ENCODE results near the gene WNT6. TPM values are rescaled to one million over a fixed set of nuclear protein-coding genes. Genes with fewer than 3 reads are reported as not detected.
A peak's percentile ranks its signal among the peaks of the same experiment; 100 is the strongest.

WNT6 gene
- total RNA-seq, 2 donors from 2014 or later: 0.19 TPM

DNA sequence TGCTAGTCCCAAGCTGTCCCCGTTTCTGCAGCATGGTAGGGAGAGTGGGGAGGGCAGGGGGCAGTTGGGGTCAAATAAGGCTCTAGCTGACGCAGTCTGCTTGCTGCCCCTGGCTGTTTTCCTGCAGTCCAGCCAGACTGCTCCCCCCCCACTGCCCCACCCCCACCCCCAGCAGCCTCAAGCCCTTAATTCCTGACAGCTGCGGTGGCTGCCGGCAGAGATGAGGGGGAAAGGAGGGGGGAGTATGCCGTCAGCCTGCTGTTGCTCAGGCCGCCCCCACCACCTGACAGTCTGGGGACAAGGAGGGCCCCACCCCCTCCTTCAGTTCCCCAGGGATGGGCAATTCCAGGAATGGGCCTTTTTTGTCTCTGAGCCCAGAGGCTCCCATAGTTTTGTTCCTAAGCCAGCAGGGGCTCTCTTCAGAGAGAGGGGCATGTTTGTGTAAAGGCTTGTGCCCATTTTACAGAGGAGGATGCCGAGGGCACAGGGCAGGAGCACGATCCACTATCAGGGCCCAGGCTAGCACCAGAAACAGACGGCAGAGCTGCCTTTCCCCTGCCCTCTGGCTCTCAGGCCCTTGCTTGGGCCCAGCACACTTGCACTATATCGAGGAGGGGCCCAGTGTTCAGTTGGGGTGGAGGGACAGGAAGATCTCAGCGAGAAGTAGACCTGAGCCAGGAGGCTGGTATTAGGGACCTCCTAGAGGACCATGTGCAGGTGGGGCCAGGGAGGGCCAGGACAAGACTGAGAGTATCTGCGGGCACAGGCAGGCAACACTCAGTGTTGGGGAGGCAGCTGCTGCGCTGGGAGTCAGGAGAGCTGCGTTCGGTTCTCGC lies 19.5 kb downstream of the WNT6 start:
- Mint-ChIP-seq H3K4me1 (ENCODE audit: low read depth) (peaks cover 52% of the 10 kb centered on the region), H3K4me3 (peak overlapping the region; percentile 78 to 85), H3K36me3 (ENCODE audit: insufficient read depth in 2 of 2) (no peaks in the 10 kb centered on the region), H3K27me3 (ENCODE audit: low read depth) (peaks cover 48% of the 10 kb centered on the region), H3K9me3 (no peaks in the 10 kb centered on the region), H3K27ac (no peak overlapping the region)
- DNase-seq (no peak), ATAC-seq (replicated peaks in 1 of 2) (no peak)

DNA sequence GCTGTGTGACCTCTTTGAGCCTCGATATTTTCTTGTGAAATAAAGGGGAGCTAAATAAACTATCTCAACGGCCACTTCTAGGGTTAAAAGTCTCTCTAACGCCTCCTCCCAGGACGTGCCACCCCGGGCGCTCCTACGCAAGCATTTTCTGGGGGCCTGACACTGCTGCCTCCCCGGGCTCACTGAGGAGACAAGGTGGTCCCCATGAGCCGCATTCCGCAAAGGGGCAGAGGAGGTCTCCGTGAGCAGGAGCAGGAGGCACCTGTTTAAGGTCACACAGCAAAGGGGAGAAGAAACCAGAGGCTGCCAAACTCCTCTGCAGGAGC lies 20.1 kb downstream of the WNT6 start:
- Mint-ChIP-seq H3K4me1 (ENCODE audit: low read depth) (peaks cover 56% of the 10 kb centered on the region), H3K27ac (no peak overlapping the region)

DNA sequence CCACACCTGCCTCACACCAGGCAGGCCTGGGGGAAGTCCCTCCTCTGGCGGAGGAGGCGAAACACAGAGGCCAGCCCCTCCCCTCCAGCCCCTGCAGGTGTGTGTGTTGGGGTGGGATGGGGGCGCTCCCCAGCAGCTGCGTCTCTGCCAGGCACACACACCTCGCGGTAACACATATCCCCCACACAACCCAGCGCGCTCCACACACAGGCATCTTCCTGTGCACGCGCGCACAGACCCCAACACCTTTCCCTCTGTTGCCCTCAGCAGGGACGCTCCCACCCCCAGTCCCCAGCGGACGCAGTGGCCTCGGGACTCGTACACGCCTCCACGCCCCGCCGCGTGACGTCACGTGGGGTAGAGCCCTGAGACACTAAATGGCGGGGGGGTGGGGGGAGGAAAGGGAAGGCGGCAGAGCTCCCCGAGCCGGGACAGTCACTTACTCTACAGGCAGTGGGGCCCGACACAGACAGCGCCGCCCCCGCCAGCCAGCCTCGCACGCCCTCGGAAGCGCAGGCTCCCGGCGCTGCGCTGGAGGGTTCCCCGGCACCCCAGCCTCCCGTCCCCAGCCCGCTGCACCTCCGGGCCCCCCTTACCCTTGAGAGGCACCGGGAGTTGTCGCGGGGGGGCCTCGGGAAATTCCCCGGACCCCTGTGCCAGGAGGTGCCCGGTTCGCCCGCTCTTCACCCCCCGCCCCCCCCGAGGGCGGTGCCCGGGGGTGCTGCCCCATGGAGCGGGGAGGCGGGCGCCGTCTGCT lies 20.7 kb downstream of the WNT6 start, which contains the start of gene WNT10A:
TSS of gene WNT10A (plus strand) at position 751 of the 757 bp plus-strand sequence. CDS start 144 bp downstream, outside the sequence.
- Mint-ChIP-seq H3K27ac (no peak within 1 kb of the TSS), H3K4me3 (peak within 1 kb of the TSS; percentile 81 to 85), H3K9me3 (no peaks in the 10 kb centered on the region), H3K4me1 (ENCODE audit: low read depth) (peaks cover 61% of the 10 kb centered on the region), H3K27me3 (ENCODE audit: low read depth) (peaks cover 53% of the 10 kb centered on the region), H3K36me3 (ENCODE audit: insufficient read depth in 2 of 2) (peaks cover 0 to 1% of the 10 kb centered on the region in 2 donors)
- peak; percentile 68 to 70 for DNase-seq
- ATAC-seq (replicated peaks in 1 of 2): peak; percentile 67 to 69

More for the DNA sequence above, 20.1 kb downstream of the WNT6 start:
- Mint-ChIP-seq H3K9me3 (no peaks in the 10 kb centered on the region), H3K4me3 (peak overlapping the region; percentile 78 to 85), H3K27me3 (ENCODE audit: low read depth) (peaks cover 48% of the 10 kb centered on the region), H3K36me3 (ENCODE audit: insufficient read depth in 2 of 2) (peaks cover 0 to 1% of the 10 kb centered on the region in 2 donors)
- DNase-seq: no peak
- ATAC-seq (replicated peaks in 1 of 2): no peak

DNA sequence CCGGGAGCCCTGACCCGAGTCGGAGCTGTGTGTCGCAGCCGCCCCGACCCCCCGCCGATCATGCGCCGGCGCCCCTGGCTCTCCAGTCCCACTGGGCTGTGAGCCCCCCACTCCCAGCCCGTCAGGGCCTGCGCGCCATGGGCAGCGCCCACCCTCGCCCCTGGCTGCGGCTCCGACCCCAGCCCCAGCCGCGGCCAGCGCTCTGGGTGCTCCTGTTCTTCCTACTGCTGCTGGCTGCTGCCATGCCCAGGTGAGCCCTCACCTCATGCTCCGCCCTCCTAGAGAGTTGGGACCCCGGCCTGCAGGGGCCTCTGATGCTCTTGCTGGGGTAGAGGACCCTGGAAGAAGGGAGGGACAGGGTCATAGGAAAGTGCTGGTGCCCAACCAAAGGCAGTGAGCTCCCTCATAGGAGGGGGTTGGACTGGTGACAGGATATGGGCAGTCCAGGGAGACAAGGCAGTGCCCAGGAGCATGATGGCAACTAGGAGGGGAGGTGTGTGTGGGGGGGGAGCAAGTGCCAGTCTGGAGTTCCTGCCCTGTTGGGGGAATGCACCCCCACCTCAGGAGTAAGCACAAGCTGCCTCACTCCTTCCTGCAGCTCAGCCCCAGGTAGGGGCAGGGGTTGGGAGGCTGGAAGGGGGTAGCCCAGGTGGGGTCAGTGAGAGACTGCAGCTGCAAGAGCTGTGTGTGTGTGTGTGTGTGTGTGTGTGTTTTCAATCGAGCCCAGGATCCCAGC lies 21.4 kb downstream of the WNT6 start:
- Mint-ChIP-seq H3K4me1 (ENCODE audit: low read depth) (peaks cover 61% of the 10 kb centered on the region), H3K4me3 (peak overlapping the region; percentile 81), H3K36me3 (ENCODE audit: insufficient read depth in 2 of 2) (peaks cover 0 to 1% of the 10 kb centered on the region in 2 donors), H3K27ac (no peak overlapping the region), H3K27me3 (ENCODE audit: low read depth) (peaks cover 45% of the 10 kb centered on the region), H3K9me3 (no peaks in the 10 kb centered on the region)
- DNase-seq (no peak), ATAC-seq (replicated peaks in 1 of 2) (no peak)

DNA sequence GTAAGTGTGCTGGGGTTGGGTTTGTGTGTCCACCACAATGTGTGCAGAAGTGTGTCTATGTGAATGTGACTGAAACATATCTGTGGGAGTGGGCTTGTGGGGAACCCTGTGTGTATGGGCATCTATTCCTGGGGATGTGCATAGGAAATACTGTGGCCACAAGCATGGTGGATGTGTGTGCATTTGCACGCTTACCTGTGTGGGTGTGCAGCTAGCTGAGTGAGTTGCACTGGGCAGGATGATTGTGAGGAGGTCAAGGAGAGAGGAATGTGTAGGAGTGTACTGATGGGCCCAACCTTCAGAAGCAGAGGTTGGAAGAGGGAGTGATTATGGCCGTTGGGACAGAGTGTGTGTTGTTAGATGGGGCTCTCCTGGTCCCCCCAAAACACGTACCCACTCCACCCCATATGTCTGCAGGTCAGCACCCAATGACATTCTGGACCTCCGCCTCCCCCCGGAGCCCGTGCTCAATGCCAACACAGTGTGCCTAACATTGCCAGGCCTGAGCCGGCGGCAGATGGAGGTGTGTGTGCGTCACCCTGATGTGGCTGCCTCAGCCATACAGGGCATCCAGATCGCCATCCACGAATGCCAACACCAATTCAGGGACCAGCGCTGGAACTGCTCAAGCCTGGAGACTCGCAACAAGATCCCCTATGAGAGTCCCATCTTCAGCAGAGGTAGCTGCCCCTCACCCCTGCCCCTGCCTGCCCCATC lies 22.3 kb downstream of the WNT6 start:
- H3K36me3 Mint-ChIP-seq (ENCODE audit: insufficient read depth in 2 of 2): peaks cover 0 to 1% of the 10 kb centered on the region in 2 donors
- ATAC-seq (replicated peaks in 1 of 2) (no peak), DNase-seq (no peak)
- peaks cover 55% of the 10 kb centered on the region for H3K4me1 Mint-ChIP-seq (ENCODE audit: low read depth)
- H3K9me3 Mint-ChIP-seq: no peaks in the 10 kb centered on the region
- H3K27ac Mint-ChIP-seq: no peak overlapping the region
- peak overlapping the region; percentile 3 to 70 for H3K4me3 Mint-ChIP-seq
- H3K27me3 Mint-ChIP-seq (ENCODE audit: low read depth): peaks cover 37% of the 10 kb centered on the region

DNA sequence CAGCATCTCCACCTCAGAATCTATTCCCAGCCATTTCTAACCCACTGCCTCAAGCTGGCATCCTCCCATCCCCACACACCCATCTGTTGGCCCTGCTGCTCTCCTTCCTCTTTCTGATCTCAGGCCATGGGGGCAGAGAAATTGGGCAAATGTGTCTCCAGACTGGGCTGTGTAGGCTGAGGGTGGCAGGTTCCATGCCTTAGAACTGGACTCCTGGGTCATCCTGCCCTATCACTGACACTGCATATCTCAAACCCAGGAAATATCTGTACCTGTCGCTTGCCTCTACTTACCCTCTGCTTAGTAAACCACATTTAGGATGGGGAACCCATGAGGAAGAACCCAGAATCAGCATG lies 22.8 kb downstream of the WNT6 start:
- DNase-seq: no peak
- Mint-ChIP-seq H3K27me3 (ENCODE audit: low read depth) (peaks cover 36% of the 10 kb centered on the region), H3K9me3 (no peaks in the 10 kb centered on the region), H3K4me1 (ENCODE audit: low read depth) (peaks cover 50% of the 10 kb centered on the region), H3K36me3 (ENCODE audit: insufficient read depth in 2 of 2) (peaks cover 0 to 1% of the 10 kb centered on the region in 2 donors), H3K27ac (no peak overlapping the region), H3K4me3 (peak overlapping the region; percentile 59 to 70)
- no peak for ATAC-seq (replicated peaks in 1 of 2)

DNA sequence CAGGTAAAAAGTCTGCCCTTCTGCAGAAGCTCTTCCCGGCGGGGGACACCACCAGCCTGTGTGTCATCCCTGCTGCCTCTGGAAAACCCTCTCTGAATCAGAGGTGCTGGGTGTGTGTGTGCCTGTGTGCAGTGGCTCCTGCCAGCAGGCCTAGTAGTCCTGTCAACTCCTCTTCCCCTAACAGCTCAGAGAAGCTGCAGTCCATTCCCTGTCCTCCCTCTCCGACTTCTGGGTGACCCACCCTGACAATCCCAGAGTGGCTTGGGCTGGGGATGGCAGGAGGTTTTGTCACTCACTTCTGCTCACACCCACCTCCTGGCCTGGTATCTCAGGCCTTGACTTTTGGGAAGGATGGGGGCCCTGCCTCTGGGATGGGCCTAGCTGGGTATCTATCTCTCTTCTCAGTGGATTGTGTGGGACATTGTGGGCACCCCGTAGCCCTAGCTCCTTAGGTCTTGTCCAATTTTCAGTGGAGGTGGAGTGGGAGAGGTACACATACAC lies 23.3 kb downstream of the WNT6 start:
- peak overlapping the region; percentile 59 to 70 for H3K4me3 Mint-ChIP-seq
- H3K4me1 Mint-ChIP-seq (ENCODE audit: low read depth): peaks cover 50% of the 10 kb centered on the region
- no peak overlapping the region for H3K27ac Mint-ChIP-seq
- DNase-seq (no peak), ATAC-seq (replicated peaks in 1 of 2) (peak in 1 of 2 donors; percentile 16)
- peaks cover 0 to 1% of the 10 kb centered on the region in 2 donors for H3K36me3 Mint-ChIP-seq (ENCODE audit: insufficient read depth in 2 of 2)
- H3K9me3 Mint-ChIP-seq: no peaks in the 10 kb centered on the region
- H3K27me3 Mint-ChIP-seq (ENCODE audit: low read depth): peaks cover 36% of the 10 kb centered on the region

DNA sequence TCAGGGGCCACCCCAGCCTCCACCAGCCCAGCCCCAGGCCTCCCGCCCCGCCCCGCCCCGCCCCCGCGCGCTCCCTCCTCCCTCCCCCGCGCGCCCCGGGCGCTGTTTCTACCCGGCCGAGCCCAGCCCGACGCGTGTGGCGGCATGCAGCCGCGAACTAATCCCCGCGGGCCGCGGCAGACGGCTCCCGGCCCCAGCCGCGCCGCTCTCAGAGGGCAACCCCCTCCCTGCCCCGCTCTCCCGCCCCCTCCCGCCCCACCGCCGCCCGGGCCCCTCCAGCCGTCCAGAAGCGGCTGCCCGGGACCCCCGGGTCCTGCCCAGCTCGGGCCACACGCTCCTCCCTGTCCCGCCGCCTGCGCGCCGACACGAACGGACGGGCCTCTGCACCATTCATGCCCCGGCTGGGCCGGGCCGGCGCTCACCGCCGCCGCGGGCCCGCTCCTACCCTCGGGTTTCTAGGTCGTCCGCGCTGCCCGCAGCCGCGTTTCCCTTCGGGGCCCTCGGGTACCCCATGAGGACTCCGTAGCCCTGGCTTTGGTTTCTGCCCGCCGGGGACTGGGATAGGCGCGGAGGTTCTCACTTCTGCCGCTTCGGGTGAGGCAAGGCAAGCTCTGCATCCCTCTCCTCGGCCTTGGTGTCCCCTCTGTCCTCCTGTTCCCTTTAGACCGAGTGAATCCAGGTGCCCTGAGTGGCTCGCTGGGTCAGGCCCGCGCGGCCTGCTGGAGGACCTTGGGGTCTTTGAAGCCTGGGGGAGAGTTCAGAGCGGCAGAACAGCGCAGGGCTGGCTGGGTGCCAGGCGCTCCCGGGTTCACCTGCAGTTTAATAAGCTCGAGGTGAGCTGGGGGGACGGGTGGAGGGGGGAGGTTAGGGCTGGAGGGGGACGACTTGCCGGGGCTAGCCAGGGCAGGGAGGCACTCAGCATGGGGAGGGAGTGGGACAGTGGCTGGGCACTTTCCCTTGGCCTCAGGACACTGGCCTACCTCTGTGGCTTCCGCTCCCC lies 24.2 kb downstream of the WNT6 start:
- DNase-seq (no peak), ATAC-seq (replicated peaks in 1 of 2) (peak; percentile 28 to 36)
- Mint-ChIP-seq H3K4me1 (ENCODE audit: low read depth) (peaks cover 50% of the 10 kb centered on the region), H3K36me3 (ENCODE audit: insufficient read depth in 2 of 2) (peaks cover 0 to 1% of the 10 kb centered on the region in 2 donors), H3K27ac (no peak overlapping the region), H3K27me3 (ENCODE audit: low read depth) (peaks cover 36% of the 10 kb centered on the region), H3K4me3 (peak overlapping the region; percentile 13 to 70), H3K9me3 (no peaks in the 10 kb centered on the region)

DNA sequence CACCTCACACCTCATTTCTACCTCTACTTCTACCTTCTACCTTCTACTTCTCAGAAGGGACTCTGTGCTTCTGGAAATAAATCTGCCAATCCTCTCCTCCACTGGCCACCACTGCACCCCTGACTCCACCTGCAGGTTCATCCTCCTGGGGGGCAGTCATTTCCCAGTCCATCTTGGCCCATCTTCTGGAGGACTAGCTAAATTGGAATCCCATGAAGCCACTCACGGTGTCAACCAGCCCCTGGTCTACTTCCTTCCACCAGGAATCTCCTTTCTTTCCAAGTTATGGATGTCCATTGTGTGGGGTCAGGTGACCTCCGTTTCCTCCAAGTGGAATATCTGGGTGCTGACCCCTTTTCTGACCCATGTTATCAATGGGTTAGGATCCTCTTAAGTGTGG lies 24.9 kb downstream of the WNT6 start:
- Mint-ChIP-seq H3K36me3 (ENCODE audit: insufficient read depth in 2 of 2) (peaks cover 0 to 1% of the 10 kb centered on the region in 2 donors), H3K9me3 (no peaks in the 10 kb centered on the region), H3K4me3 (peak overlapping the region; percentile 47 to 51), H3K27me3 (ENCODE audit: low read depth) (peaks cover 36% of the 10 kb centered on the region), H3K27ac (no peak overlapping the region), H3K4me1 (ENCODE audit: low read depth) (peaks cover 45% of the 10 kb centered on the region)
- DNase-seq (no peak), ATAC-seq (replicated peaks in 1 of 2) (no peak)

DNA sequence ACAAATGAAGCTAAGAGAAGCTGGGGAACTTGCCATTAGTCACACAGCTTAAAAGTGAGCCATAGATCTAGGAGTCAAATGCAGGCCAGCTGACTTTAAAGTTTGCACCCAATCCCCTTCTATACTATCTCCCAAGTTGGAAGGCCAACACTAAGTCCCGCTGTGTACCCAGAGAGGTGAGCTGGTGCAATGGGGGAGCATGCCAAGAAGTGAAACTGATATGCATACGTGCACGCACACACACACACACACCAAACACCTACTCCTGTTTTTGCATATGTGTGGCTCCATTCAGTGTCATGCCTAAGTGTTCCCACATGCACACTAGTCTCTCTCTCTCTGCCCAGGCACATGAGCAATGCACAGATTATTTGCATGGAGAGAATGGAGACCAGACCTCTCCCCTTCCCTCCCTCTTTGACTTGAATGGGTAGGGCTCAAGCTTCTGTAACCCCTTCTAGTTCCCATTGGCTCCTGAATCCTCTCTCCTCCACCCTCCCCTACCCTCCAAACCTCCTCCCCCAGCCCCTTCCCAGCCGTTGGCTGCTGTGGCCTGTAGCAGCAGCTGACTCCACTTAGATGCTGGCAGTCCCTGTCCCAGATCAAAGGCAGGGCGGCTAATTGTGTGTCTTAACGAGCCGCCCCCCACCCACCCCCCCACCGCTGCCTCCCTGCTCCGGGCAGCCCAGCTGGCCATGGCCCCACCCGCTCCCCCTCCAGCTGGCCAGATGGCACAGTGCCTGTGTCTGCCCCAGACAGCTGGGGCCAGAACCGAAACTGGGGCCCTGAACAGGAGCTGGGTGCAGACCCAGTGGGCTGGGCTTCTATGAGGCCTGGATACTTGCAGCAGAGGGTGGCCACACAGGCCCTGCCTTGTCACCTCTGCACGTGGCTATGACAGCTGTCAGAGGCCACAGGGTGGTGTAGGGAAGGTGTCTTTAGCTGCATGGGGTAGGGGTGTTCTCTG lies 26.7 kb downstream of the WNT6 start:
- no peaks in the 10 kb centered on the region for H3K9me3 Mint-ChIP-seq
- no peak overlapping the region for H3K4me3 Mint-ChIP-seq
- peaks cover 0 to 1% of the 10 kb centered on the region in 2 donors for H3K36me3 Mint-ChIP-seq (ENCODE audit: insufficient read depth in 2 of 2)
- ATAC-seq (replicated peaks in 1 of 2): no peak
- peaks cover 31% of the 10 kb centered on the region for H3K27me3 Mint-ChIP-seq (ENCODE audit: low read depth)
- no peak for DNase-seq
- H3K4me1 Mint-ChIP-seq (ENCODE audit: low read depth): peaks cover 34% of the 10 kb centered on the region
- no peak overlapping the region for H3K27ac Mint-ChIP-seq

DNA sequence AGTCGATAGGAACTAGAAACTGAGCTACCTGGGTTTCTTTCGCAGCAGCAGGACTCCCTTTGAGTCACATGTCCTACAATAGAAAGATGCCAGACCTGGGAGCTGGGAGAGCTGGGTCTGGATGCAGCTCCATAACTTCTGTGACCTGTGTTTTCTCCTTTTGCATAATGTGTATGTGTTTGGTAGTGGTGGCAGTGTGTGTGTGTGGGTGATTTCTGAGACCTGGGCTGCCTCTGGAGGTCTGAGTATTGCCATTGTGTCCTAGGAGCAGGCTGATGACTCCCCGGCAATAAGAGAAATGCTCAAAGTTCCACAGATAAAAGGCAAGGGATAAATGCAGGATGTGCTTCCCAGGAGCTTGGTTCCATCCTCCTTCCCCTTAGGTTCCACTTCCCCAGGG lies 27.5 kb downstream of the WNT6 start:
- Mint-ChIP-seq H3K4me3 (no peak overlapping the region), H3K4me1 (ENCODE audit: low read depth) (peaks cover 34% of the 10 kb centered on the region), H3K36me3 (ENCODE audit: insufficient read depth in 2 of 2) (peaks cover 0 to 1% of the 10 kb centered on the region in 2 donors), H3K9me3 (no peaks in the 10 kb centered on the region), H3K27me3 (ENCODE audit: low read depth) (peaks cover 23% of the 10 kb centered on the region), H3K27ac (no peak overlapping the region)
- ATAC-seq (replicated peaks in 1 of 2) (no peak), DNase-seq (no peak)
